Spleen (tissue), 11 donors: Measurements from ENCODE around the gene NACC1. TPM values are rescaled to one million over a fixed set of nuclear protein-coding genes. Genes with fewer than 3 reads are reported as not detected.

ENCODE experiments used
- DNase-seq: peaks from one replicate; pipeline ENCODE4 v3.0.0-alpha.2; 2020
- H3K27ac ChIP-seq, 8 donors: fragments of 200-600 bp; sonication (generic) in 7 of 8; 1 replicate in 4 of 8; 2 replicates in 4 of 8; pipeline versions ENCODE4 v1.5.0 to v1.8.0; 2016 to 2021; ENCODE audit warnings: inconsistent platforms in 4 of 8, mild to moderate bottlenecking in 4 of 8, moderate library complexity in 1 of 8
- H3K27me3 ChIP-seq, 7 donors: fragments of 200-600 bp; sonication (generic) in 6 of 7; replicated peaks in 1 of 7; 1 replicate in 4 of 7; 2 replicates in 3 of 7; pipeline versions ENCODE4 v1.5.0 to v1.8.0; 2016 to 2021; ENCODE audit warnings: inconsistent platforms in 3 of 7, mild to moderate bottlenecking in 1 of 7
- H3K36me3 ChIP-seq, 6 donors: fragments of 200-600 bp; sonication (generic) in 5 of 6; 1 replicate in 4 of 6; 2 replicates in 2 of 6; pipeline versions ENCODE4 v1.5.0 to v1.8.0; 2016 to 2021; ENCODE audit warnings: inconsistent platforms in 2 of 6
- H3K4me1 ChIP-seq, 6 donors: fragments of 200-600 bp; sonication (generic) in 5 of 6; 1 replicate in 3 of 6; 2 replicates in 3 of 6; pipeline versions ENCODE4 v1.5.0 to v1.8.0; 2016 to 2021; ENCODE audit warnings: inconsistent platforms in 3 of 6
- H3K4me3 ChIP-seq, 8 donors: fragments of 200-600 bp; sonication (generic) in 7 of 8; 1 replicate in 4 of 8; 2 replicates in 4 of 8; pipeline versions ENCODE4 v1.5.0 to v1.8.0; 2016 to 2021; ENCODE audit warnings: inconsistent platforms in 4 of 8, mild to moderate bottlenecking in 4 of 8, moderate library complexity in 2 of 8
- H3K9me3 ChIP-seq, 8 donors: fragments of 200-600 bp; sonication (generic) in 7 of 8; 1 replicate in 4 of 8; 2 replicates in 4 of 8; pipeline versions ENCODE4 v1.5.0 to v1.8.0; 2016 to 2021; ENCODE audit warnings: inconsistent platforms in 4 of 8
- POLR2A ChIP-seq, 3 donors: fragments of 450-650 bp; IDR thresholded peaks; one replicate each; pipeline ENCODE4 v1.5.1; 2017; ENCODE audit warnings: antibody characterized with exemption in 3 of 3, mild to moderate bottlenecking in 1 of 3
- POLR2AphosphoS5 ChIP-seq, 3 donors: sonication (generic); formaldehyde crosslinking; IDR thresholded peaks; one replicate each; pipeline ENCODE4 v1.5.1; 2017; ENCODE audit warnings: antibody characterized with exemption in 3 of 3
- WGBS, 5 donors: extraction: QIAGEN DNeasy Blood & Tissue Kit in 3 of 5; methylation state at CpG; one replicate each; pipeline versions ENCODE4 v1.1.5 to v1.1.7; 2013 to 2018; 5-methylcytosine and 5-hydroxymethylcytosine counted together
- intact Hi-C: fragments of 100-400 bp; cut with DNase I; formaldehyde crosslinking; loops from one replicate; pipeline ENCODE4 v1.15.0; 2023; ENCODE audit warnings: low total_unique reads
- polyA plus RNA-seq, 3 donors: library from polyadenylated mRNA; stranded (reverse); fragments of 200-250 nt; gene quantifications; one replicate each; pipeline ENCODE4 v1.2.1, GENCODE V29; 2013
- total RNA-seq, 7 donors: library from RNA; depleted of rRNA in 3 of 7; stranded (reverse); fragments of >200 nt in 3 of 7; fragmentation: NEBNext Ultra II Directional in 4 of 7; extraction: Animal tissue kit (Norgen Biotek cat#: 25700) in 4 of 7; gene quantifications; one replicate each; pipeline versions ENCODE4 v1.1.0 to v1.2.1, GENCODE V29; 2016 to 2021
- TF ChIP-seq, protein P1 (sequence below), 11 experiments: fragments of 200-600 bp in 7 of 11; fragments of 450-650 bp in 4 of 11; sonication (generic) in 4 of 11; IDR thresholded peaks in 8 of 11; conservative IDR thresholded peaks in 3 of 11; 1 replicate in 7 of 11; 2 replicates in 4 of 11; pipeline versions ENCODE4 v1.4.0 to v1.8.0; 2016 to 2021; ENCODE audit warnings: antibody characterized with exemption in 11 of 11, inconsistent platforms in 4 of 11, mild to moderate bottlenecking in 1 of 11
- donor health status: healthy with polysubstance abuse.
- donor health status: DM: no; HTN: no; CAD: no; lungs with moderate emphysema.
- donor health status: DM: no; HTN: no; CAD: no.
- donor health status: Bipolar disorder and iron deficiency.
- donor health status: healthy.
- donor health status: DM: no; HTN: no; CAD: no.
- donor health status: DM: yes; HTN: yes; CAD: no.

NACC1 gene
- total and polyA plus RNA-seq, 10 donors: 5.5 to 47.0 (median 34.3) TPM

DNA sequence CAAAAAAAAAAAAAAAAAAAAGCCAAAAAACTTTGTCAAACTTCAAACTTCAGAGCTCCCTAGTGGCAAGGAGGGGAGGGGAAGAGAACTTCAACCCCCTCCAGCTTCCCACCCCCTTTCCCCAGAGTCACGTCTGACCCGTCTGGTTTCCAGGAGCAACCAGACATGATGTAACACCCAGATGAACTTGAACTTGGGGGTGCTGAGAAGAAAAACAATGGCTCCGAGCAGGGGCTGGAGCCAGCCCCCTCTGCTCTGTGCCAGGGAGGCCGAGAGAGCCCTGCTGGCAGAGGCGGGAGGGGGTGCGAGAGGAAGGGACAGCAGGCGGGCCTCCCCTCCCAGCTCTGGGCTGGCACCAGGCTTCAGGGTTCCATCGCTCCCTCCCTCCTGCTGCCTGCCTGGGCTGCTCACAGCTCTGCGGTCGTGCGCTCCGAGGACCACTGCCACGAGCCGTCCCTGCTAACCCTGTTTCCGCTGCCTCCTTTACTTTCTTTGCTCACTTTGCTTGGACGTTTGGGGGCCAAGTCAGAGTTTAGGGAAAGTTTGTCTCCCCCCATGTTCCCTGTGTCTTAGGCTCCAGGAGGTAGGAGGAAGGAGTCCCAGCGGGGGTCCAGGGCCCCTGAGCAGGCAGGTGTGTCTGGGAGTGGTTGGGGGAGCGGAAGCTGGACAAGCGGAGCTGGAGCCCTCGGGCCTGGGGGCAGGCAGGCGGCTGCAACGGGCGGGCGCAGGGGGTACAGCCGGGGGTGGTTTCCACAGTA is 26.5 kb upstream of the NACC1 start:
- Histone ChIP-seq H3K9me3 (no peaks in the 10 kb centered on the region), H3K4me1 (peaks cover 6 to 35% (median 30%) of the 10 kb centered on the region in 6 donors), H3K36me3 (peaks cover 0 to 13% (median 0%) of the 10 kb centered on the region in 6 donors), H3K27me3 (peaks cover 0 to 15% (median 0%) of the 10 kb centered on the region in 7 donors), H3K27ac (peak overlapping the region in 1 of 8 donors; percentile 30), H3K4me3 (no peak overlapping the region)
- intact Hi-C loops: no loop called here
- 61 to 74% (median 67%) methylated on average over 20 to 25 of the region's 25 CpGs for WGBS, 5 donors
- no peak for TF ChIP-seq POLR2A (IDR thresholded peaks at IDR 0.05)
- TF ChIP-seq, protein P1, sequence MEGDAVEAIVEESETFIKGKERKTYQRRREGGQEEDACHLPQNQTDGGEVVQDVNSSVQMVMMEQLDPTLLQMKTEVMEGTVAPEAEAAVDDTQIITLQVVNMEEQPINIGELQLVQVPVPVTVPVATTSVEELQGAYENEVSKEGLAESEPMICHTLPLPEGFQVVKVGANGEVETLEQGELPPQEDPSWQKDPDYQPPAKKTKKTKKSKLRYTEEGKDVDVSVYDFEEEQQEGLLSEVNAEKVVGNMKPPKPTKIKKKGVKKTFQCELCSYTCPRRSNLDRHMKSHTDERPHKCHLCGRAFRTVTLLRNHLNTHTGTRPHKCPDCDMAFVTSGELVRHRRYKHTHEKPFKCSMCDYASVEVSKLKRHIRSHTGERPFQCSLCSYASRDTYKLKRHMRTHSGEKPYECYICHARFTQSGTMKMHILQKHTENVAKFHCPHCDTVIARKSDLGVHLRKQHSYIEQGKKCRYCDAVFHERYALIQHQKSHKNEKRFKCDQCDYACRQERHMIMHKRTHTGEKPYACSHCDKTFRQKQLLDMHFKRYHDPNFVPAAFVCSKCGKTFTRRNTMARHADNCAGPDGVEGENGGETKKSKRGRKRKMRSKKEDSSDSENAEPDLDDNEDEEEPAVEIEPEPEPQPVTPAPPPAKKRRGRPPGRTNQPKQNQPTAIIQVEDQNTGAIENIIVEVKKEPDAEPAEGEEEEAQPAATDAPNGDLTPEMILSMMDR (IDR thresholded peaks at IDR 0.05 in 8 of 11, conservative IDR thresholded peaks at IDR 0.05 in 3 of 11): no peak
- TF ChIP-seq POLR2AphosphoS5 (IDR thresholded peaks at IDR 0.05): no peak
- DNase-seq: no peak

DNA sequence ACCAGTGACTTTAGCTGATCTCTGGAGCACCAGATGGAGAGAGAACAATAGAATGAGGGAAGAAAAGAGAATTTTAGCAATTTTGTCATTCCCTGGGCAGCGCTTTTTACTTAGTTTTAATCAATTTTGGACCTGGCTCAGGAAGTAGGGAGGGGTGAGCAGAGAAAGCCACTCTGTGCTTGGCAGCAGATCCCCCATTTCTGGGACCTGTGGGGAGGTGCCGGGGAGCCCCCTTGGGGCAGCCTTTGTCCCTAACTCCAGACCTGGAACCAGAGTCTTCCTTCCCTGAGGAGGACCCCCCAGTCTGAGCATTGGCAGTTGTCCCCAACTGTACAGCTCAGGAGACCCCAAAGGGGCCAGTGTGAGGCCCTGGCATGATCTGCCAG is 25.9 kb upstream of the NACC1 start:
- Histone ChIP-seq H3K27me3 (peaks cover 0 to 21% (median 0%) of the 10 kb centered on the region in 7 donors), H3K27ac (peak overlapping the region in 1 of 8 donors; percentile 30), H3K9me3 (no peaks in the 10 kb centered on the region), H3K4me1 (peaks cover 6 to 41% (median 35%) of the 10 kb centered on the region in 6 donors), H3K36me3 (peaks cover 0 to 13% (median 0%) of the 10 kb centered on the region in 6 donors), H3K4me3 (no peak overlapping the region)
- 87 to 100% (median 93%) methylated on average over 2 of the region's 2 CpGs for WGBS, 5 donors
- intact Hi-C loops: no loop called here
- TF ChIP-seq POLR2A (IDR thresholded peaks at IDR 0.05) (no peak), POLR2AphosphoS5 (IDR thresholded peaks at IDR 0.05) (no peak)
- TF ChIP-seq, protein P1 (IDR thresholded peaks at IDR 0.05 in 8 of 11, conservative IDR thresholded peaks at IDR 0.05 in 3 of 11): no peak
- no peak for DNase-seq

DNA sequence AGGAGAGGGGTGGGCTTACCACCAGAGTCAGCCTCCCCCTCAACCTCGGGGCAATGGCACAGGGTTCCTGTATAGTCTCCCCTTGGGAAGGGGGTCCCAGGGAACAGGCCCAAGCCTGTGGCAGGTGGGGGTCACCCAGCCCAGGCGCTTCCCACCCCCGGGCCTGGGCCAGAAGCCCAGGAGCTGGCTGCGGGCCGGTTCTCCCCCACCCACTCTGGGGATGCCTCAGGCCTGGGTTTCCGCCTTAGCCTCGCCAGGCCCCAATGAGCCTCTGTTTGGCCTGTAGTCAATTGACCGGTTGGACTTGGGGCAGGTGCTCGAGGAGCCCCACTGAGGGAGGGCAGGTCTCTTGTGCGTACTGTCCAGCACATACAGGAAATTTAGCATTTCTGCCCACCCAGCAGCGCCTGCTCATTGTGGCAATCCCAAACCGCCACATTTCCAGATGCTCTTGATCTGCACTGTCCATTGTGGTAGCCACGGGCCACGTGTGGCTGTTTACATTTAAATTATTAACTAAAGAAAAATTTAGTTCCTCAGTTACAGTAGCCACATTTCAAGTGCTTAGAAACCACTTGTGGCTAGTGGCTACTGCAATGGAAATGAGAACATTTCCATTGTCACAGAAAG is 25.3 kb upstream of the NACC1 start:
- Histone ChIP-seq H3K4me3 (no peak overlapping the region), H3K27me3 (peaks cover 0 to 26% (median 0%) of the 10 kb centered on the region in 7 donors), H3K27ac (peak overlapping the region in 1 of 8 donors; percentile 30), H3K4me1 (peaks cover 6 to 46% (median 41%) of the 10 kb centered on the region in 6 donors), H3K9me3 (no peaks in the 10 kb centered on the region), H3K36me3 (peaks cover 0 to 13% (median 0%) of the 10 kb centered on the region in 6 donors)
- no peak for TF ChIP-seq POLR2AphosphoS5 (IDR thresholded peaks at IDR 0.05)
- no peak for DNase-seq
- intact Hi-C loops: no loop called here
- 82 to 91% (median 86%) methylated on average over 11 to 14 of the region's 14 CpGs for WGBS, 5 donors

DNA sequence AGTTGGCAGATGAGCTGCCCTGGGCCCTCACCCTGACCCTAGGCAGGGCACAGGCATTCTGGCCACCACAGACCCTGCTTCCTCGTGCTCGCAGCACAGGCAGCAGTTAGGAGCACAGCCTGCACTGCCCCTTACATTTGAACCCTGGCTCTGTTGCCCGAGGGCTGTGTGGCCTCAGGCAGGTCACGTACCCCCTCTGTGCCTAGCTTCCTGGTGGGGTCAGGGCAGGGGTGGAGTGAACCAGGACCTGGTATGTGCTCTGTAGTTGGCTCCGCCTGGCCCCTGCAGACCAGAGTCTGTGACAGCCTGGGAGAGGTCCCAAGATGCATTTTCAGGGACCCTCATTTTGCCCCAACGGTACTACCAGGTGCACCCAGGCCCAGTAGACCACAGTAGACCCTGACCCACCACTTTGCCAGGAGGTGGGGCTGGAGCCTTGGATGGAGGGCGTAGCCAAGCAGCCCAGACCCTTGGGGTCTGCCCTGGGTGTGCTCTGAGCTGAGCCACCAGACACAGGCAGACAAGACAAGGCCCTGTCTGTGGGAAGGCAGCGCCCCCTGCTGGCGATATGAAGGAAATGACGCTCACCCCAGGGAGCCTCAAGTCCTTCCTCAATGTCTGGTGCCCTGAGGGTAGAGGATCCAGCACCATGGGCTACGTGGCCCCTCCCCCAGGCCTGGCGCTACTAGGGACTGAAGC is 24.5 kb upstream of the NACC1 start:
- H3K9me3 ChIP-seq: no peaks in the 10 kb centered on the region
- DNase-seq: peak; percentile 96
- H3K36me3 ChIP-seq: peaks cover 0 to 13% (median 0%) of the 10 kb centered on the region in 6 donors
- TF ChIP-seq POLR2A (IDR thresholded peaks at IDR 0.05) (no peak), POLR2AphosphoS5 (IDR thresholded peaks at IDR 0.05) (peak in 2 of 3 donors; percentile 39 to 52)
- TF ChIP-seq, protein P1 (IDR thresholded peaks at IDR 0.05 in 8 of 11, conservative IDR thresholded peaks at IDR 0.05 in 3 of 11): peak; percentile 95 to 99 (median 97)
- H3K27me3 ChIP-seq: peaks cover 0 to 35% (median 0%) of the 10 kb centered on the region in 7 donors
- peak overlapping the region in 5 of 8 donors; percentile 96 to 99 (median 97) for H3K27ac ChIP-seq
- H3K4me3 ChIP-seq: no peak overlapping the region
- WGBS, 5 donors: 36 to 47% (median 42%) methylated on average over 9 to 12 of the region's 12 CpGs
- H3K4me1 ChIP-seq: peaks cover 6 to 55% (median 49%) of the 10 kb centered on the region in 6 donors
- intact Hi-C loops: loop anchor here (2.0 kb wide), 1 partner anchor 111 kb away; no protein-coding TSS in a partner anchor
